COLO668 (cell line): ENCODE data around the gene PAH.

Experiments
- DNase-seq: peaks from one replicate; lab custom pipeline; 2025; ENCODE audit not compliant: unreplicated experiment; lab: John Stamatoyannopoulos, UW

PAH gene

DNA sequence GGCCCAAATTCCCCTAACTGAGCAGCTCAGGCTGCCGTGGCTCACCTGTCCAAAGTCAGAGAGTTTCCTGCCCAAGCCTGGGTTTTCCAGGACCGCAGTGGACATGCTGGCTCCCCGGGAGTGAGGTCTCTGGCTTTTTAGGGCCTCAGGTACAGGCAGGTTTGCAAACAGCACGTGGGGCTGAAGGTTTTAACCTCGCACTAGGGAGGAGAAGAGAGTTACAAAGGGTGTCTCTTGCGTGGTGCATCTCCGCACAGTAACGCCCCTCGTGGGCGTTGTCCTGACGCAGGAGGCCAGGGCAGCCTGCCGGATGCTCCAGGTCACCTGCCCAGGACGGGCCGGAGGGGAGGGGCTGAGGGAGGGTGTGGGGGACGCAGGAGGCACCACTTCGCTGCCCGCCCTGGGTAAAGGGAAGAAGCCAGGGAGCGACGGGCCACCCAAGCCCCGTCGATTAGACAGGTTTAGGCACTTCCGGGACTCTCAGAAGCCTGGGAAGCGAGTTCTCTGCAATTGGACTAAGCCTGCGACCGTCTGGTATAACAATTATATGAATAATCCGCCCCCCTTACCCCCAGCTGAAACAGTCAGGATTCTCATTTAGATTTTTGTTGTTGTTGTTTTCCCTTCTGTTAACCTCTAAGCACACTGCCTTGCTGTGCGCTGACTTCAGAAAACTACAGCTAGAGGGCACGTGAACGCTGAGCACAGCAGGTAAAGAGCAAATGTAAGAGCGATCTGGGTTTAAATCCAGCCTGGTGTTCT lies at the start of gene PAH:
TSS of gene PAH (minus strand) at position 219 of the 762 bp plus-strand sequence. CDS start at position 105, 114 bp downstream.
- DNase-seq = peak; percentile 38

DNA sequence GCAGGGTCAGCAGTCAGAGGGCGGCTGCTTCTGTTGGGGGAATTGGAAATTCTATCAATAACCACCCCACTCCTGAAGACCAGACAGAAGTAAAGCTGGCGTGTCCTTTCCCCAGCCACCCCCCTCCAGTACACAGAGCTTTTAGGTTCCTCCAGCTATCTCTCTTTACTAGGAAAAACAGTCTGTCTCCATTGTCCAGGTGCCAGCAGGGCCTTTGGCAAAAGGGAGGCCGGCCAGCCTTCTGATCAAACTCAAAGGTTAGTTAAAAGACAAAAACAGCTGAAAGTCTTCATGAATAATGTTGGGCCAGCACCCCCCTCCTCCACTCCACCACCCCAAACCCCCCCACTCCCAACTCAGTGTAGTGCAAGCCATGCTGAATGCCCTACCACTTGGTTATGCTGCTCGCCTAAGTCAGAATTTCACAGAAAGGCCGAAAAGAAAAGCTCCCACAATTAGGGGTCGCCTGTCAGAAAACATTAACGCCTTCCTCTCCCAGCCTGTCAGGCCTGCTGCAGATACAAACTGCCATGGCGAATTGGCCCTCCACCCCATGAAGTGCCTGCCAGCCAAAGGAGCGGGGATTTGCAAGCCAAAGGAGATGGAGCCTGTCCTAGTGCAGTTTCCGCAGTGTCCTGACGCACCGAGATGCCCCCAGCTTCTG lies 49.3 kb upstream of the PAH start:
- no peak for DNase-seq

DNA sequence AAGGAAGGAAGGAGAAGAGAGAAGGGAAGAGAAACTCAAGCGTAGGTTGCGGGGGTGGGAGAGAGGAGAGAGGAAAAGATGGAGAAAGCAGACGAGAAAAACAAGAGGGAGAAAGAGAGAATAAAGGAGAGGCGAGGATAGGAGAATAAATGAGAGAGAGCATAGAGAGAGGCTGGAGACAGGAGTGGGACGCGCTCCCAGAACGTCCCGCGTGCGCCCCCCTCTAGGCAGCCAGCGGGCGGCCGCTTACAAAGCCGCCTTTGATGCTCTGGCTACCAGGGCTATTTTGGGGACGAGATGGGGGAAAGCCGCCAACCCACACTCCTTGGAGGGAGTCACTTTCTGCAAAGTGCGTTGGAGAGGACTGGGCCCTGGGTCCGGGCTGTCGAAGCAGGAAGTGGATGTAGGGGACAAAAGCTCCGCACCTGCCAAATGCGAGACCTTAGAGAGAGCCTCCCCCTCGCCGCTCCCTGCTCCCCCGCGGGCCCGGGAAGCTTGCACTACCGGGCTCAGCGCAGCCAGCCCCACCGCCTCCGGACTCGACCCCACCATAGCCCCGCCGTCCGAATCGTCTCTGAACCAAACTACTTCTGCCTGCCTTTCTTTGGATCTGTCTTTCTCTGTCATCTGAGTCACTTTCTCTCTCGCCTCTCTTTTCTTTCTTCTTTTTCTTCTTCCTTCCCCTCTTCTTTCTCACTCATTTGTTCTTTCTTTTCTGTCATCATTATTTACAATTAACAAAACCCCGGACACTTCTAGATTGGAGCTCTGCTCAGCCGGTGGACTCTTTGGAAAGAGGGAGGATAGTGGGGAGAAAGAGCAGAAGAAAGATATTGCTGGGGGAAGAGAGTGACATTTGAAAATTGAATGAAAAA lies 48.5 kb upstream of the PAH start:
- peak; percentile 90 for DNase-seq

DNA sequence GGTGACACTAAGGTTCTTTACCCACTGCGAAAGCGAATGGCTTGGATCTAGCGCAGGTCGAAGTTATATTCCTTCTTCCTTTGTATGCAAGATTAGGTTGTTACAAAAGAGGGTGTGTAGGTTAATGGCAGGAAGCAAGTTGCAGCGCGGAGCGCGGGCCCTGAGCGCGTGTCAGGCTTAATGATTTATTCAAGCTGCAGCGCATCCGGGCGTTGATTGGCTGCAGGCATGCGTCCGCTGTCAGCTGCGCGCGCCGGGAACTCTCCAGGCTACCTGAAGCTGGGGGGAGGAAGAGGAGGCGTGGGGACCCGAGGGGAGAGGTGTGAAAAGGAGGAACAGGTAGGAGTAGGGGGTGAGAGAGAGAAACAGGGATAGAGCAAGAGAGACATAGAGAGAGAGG lies 47.8 kb upstream of the PAH start:
- peak; percentile 96 for DNase-seq

- DNase-seq = no peak
These were observed 46.8 kb upstream of the PAH start for GRCh38 chr12:102963796-102964195.

- no peak for DNase-seq
These were observed 45.9 kb upstream of the PAH start for GRCh38 chr12:102962986-102963385.

DNA sequence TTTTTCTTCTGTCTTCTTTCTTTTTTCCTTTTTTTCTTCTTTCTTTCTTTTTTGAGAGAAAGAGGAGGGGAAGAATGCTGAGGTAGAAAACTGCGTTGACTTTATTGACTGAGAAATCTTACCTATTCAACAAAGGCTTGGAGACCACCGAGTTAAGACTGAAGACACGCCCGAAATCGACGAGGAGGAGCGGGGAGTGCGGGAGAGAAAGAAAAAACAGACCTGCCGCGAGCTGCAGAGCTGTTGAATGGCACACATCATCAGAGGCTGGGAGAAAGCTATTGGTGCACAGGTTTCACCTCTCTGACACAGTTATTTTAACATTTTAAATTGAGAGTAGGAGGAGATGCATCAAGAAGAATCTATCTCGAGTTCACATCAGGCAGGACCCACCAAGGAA lies 45.5 kb upstream of the PAH start:
- no peak for DNase-seq

- no peak for DNase-seq
These were observed 44.4 kb upstream of the PAH start for GRCh38 chr12:102961466-102961855.

DNA sequence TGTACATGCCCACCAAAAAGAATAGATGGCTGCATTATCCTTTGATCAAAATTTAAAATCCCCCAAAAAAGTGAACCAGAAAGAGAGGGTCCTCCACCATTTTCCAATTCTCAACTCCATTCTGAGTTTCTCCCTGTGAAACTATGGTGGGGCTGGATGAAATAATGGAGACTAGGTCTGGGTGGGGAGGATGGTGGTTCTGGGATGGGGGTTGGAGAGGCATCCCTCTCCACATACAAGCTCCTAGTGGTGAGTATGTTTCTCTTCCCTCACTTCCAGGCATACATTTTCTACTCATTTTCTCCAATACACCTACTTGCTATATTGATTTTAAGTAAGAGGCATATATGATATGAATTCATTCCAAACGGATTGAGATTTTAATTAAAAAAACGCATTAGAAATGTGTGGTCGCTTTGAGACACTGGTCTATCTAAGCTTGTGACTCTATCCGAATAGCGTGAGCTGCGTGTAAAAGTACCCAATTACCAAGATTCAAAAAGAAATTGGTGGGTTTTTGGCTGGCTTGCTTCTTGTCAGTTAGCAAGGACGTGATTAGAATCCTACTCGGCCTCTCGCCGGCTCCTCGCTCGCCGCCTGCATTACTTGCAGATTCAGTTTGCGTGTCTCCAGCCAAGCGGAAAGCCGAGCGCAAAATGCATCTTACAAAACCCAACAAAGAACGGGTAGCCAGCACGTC lies 43.9 kb upstream of the PAH start:
- peak; percentile 72 for DNase-seq

- peak; percentile 45 for DNase-seq
These were observed 42.3 kb upstream of the PAH start for GRCh38 chr12:102959391-102959790.

DNA sequence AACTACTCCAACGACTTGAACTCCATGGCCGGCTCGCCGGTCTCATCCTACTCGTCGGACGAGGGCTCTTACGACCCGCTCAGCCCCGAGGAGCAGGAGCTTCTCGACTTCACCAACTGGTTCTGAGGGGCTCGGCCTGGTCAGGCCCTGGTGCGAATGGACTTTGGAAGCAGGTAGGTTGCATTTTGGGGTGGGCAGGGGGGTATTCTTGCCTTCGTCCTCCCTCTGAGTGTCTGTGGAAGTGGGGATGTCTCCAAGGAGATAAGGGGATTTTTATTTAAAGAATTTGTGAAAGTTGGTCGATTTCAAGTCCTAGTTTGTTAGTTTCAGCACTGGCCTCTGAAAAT lies 41.8 kb upstream of the PAH start:
- DNase-seq = no peak

GRCh38 chr12:102958073-102958829 lies 41.2 kb upstream of the PAH start:
- peak; percentile 83 for DNase-seq

DNA sequence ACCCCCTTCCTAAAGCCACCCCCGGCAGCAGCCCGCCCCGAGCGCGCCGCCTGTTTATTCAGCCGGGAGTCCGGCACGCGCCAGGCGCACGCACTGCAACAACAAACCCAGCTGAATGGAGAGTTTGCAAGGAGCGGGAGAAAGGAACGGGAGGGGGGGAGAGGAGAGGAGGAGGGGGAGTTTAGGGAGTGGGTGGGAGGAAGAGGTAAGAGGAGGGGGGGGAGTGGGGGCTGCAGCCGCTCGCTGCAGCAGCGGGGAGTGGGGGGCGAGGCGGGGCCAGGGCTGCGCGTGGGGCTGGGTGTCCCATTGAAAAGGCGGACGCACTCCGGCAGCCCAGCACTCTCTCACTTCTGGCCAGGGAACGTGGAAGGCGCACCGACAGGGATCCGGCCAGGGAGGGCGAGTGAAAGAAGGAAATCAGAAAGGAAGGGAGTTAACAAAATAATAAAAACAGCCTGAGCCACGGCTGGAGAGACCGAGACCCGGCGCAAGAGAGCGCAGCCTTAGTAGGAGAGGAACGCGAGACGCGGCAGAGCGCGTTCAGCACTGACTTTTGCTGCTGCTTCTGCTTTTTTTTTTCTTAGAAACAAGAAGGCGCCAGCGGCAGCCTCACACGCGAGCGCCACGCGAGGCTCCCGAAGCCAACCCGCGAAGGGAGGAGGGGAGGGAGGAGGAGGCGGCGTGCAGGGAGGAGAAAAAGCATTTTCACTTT lies 40.5 kb upstream of the PAH start, which contains the start of gene ASCL1:
TSS of gene ASCL1 (plus strand) at position 336 of the 712 bp plus-strand sequence. CDS start 571 bp downstream, outside the sequence.
- DNase-seq = peak; percentile 97

DNA sequence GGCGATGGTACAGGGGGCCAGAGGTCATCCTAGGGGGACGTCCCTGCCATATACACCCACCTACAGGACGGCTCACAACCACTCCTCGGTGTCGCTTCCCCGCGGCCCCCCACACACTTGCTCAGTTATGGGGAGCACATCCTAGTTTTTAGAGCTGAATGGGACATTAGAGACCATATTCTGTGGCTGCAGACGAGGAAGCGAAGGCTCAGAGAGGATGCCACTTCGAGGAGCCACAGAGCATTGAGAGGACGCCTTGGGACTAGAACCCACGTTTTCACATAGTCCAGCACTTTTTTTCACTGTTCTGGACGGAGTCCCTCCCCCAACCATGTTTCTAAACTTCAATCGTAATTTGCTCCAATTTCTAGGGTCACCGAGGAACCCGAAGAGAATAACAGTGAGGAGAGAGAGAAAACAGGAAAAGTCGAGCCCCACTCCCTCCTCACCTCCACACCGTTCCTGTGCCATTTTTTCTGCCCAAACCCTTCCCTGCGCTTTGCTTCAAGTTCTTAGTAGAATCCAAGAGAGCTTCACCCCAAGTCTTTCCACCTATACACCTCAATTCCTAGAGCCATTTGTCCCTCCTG lies 39.8 kb upstream of the PAH start:
- peak; percentile 56 for DNase-seq

DNA sequence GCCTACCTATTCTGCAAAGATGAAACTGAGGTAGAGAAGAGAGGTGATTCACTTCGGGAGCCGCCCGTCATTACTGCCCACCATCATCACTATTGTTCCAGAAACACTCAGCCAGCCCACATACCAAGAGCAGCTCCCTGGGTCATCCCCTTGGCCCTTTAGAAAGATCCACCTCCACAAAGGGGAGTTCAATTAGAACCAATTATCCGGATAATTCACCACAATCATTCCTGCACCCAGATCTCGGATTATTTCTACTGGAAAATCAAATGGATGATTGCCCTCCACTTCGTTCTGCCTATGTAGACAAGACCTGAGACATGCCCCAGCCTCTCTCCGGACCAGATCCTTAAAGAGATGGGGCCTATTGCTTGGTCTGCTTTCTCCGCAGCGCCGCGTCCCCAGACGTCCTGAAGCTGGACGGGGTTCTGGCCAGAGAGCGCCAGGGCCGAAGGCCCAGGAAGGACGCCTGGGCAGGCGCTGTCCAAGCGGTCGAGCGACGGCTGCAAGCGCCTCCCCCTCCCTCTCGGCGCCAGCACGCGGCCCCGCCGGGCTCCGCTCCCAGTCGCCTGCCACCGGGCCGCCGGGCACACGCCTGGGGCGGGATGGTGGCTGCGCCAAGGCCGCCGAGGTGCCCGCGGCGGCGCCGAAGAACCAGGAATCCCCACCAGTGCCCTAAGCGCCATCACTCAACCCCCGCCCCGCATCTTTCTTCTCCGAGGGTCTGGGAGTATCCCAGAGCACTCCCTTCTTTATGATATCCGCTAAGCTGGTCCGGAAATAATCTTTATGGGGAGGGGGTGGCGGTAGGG lies 39.1 kb upstream of the PAH start:
- peak; percentile 92 for DNase-seq

DNA sequence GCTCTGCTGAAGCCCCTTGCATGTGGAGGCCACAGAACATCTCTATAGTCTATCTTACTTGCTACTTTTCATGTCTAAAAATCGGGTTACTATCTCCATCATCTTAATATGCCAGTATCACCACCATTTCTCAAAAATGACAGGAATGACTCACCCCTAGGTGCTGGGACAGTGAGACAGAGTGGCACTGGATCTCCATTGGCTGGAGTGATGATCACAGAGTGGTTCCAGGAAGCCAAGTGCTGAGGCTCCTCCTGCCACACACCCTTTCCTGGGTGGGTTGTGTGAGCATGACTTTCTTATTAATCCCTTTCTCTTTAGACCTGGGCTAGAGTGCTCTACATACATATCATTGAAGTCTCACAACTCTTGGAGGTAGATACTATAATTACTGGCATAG lies 37.1 kb upstream of the PAH start:
- DNase-seq = no peak

DNA sequence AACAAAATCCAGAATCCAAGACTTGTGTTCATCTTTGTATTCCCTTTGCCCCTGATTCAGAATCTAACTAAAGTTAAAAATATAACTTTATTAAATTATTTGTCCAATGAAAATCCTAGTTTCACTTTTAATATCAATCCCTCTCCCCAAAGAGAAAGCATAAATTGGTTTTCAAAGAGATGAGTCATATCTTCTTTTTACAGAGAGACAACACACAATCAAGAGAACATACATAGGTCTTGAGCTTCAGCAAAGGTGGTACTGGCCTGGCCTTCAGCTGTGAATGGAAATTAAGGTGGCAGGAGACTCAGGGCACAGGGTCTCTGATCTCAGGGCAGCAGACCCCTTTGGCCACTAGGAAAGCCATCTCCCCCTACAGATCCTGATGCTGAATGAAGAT lies 36.2 kb upstream of the PAH start:
- DNase-seq = no peak

- no peak for DNase-seq
These were observed 34.8 kb upstream of the PAH start for GRCh38 chr12:102951841-102952240.
